GM23338 (cell line): Measurements from ENCODE around the gene RAPGEF4. TPM values are rescaled to one million over a fixed set of nuclear protein-coding genes. Genes with fewer than 3 reads are reported as not detected.

Experiments used
- ATAC-seq: fragments of 200-7000 bp; cut with Tn5 transposase; 3 replicates; pipeline ENCODE4 v1.9.1; 2020
- DNase-seq: peaks from one replicate; pipeline ENCODE4 v3.0.0-alpha.2; 2015; ENCODE audit warnings: low spot score
- H2AFZ ChIP-seq: fragments of 200-600 bp; sonication (generic); 2 replicates; pipeline ENCODE4 v1.8.0; 2016; ENCODE audit warnings: antibody characterized with exemption, mild to moderate bottlenecking, moderate library complexity
- H3F3A ChIP-seq: fragments of 200-600 bp; sonication (generic); replicated peaks from 2 replicates; pipeline ENCODE4 v1.8.0; 2017; ENCODE audit warnings: antibody characterized with exemption, mixed run types, low read depth
- H3K27ac ChIP-seq: fragments of 200-600 bp; sonication (generic); 2 replicates; pipeline ENCODE4 v1.6.1; 2016; ENCODE audit warnings: low read depth
- H3K27me3 ChIP-seq: fragments of 200-600 bp; sonication (generic); 2 replicates; pipeline ENCODE4 v1.8.0; 2016; ENCODE audit warnings: mild to moderate bottlenecking, mixed run types, moderate library complexity; ENCODE audit not compliant: insufficient read depth
- H3K36me3 ChIP-seq: fragments of 200-600 bp; sonication (generic); 2 replicates; pipeline ENCODE4 v1.8.0; 2016; ENCODE audit warnings: mild to moderate bottlenecking; ENCODE audit not compliant: insufficient read depth
- H3K4me1 ChIP-seq: fragments of 200-600 bp; sonication (generic); 2 replicates; pipeline ENCODE4 v1.8.0; 2016; ENCODE audit warnings: mild to moderate bottlenecking, moderate library complexity; ENCODE audit not compliant: insufficient read depth
- H3K4me2 ChIP-seq: fragments of 200-600 bp; sonication (generic); 2 replicates; pipeline ENCODE4 v1.7.1; 2017; ENCODE audit warnings: mixed run types
- H3K4me3 ChIP-seq: fragments of 200-600 bp; sonication (generic); 2 replicates; pipeline ENCODE4 v1.6.1; 2016; ENCODE audit warnings: mixed run types
- H3K79me2 ChIP-seq: fragments of 200-600 bp; sonication (generic); replicated peaks from 2 replicates; pipeline ENCODE4 v1.8.0; 2017; ENCODE audit warnings: mild to moderate bottlenecking; ENCODE audit not compliant: insufficient read depth
- H3K9me2 ChIP-seq: fragments of 200-600 bp; sonication (generic); 2 replicates; pipeline ENCODE4 v1.8.0; 2017; ENCODE audit not compliant: insufficient read depth
- H4K20me1 ChIP-seq: fragments of 200-600 bp; sonication (generic); replicated peaks from 2 replicates; pipeline ENCODE4 v1.8.0; 2017; ENCODE audit warnings: mild to moderate bottlenecking; ENCODE audit not compliant: insufficient read depth
- H3K27ac Mint-ChIP-seq: 2 replicates; pipeline ENCODE4 v1.8.0; 2020; ENCODE audit warnings: inconsistent platforms, mild to moderate bottlenecking, moderate library complexity, mixed read lengths
- H3K27me3 Mint-ChIP-seq: 3 replicates; pipeline ENCODE4 v1.8.0; 2022; ENCODE audit warnings: low read depth, mild to moderate bottlenecking, moderate library complexity, mixed read lengths, inconsistent platforms; ENCODE audit not compliant: insufficient read depth, poor library complexity
- H3K36me3 Mint-ChIP-seq: 3 replicates; pipeline ENCODE4 v1.8.0; 2021; ENCODE audit warnings: low read depth, mild to moderate bottlenecking, inconsistent platforms, moderate library complexity, mixed read lengths
- H3K4me1 Mint-ChIP-seq: 3 replicates; pipeline ENCODE4 v1.8.0; 2020; ENCODE audit warnings: mild to moderate bottlenecking, inconsistent platforms, mixed read lengths
- H3K4me3 Mint-ChIP-seq: 3 replicates; pipeline ENCODE4 v1.8.0; 2021; ENCODE audit warnings: moderate library complexity, mild to moderate bottlenecking, inconsistent platforms, mixed read lengths
- H3K9me3 Mint-ChIP-seq: 3 replicates; pipeline ENCODE4 v1.8.0; 2020; ENCODE audit warnings: moderate library complexity, mild to moderate bottlenecking, inconsistent platforms, mixed read lengths
- CREB1 ChIP-seq: fragments of 250-450 bp; sonication (Bioruptor Pico); IDR thresholded peaks from 2 replicates; pipeline ENCODE4 v1.5.0; 2020; ENCODE audit warnings: low read depth, mild to moderate bottlenecking, moderate library complexity
- CTCF ChIP-seq, 2 experiments: fragments of 200-600 bp in 1 of 2; sonication (generic) in 1 of 2; conservative IDR thresholded peaks; 2 replicates each; pipeline versions ENCODE4 v1.5.1 to v1.6.1; 2016 to 2017; ENCODE audit warnings: antibody characterized with exemption in 2 of 2, low read depth in 2 of 2, mild to moderate bottlenecking in 2 of 2, moderate library complexity in 1 of 2
- EZH2 ChIP-seq: fragments of 200-600 bp; sonication (generic); IDR thresholded peaks from one replicate; pipeline ENCODE4 v1.8.0; 2017; ENCODE audit warnings: antibody characterized with exemption, mild to moderate bottlenecking, low read depth; ENCODE audit not compliant: unreplicated experiment
- EZH2phosphoT487 ChIP-seq: fragments of 200-600 bp; sonication (generic); IDR thresholded peaks from one replicate; pipeline ENCODE4 v1.8.1; 2018; ENCODE audit warnings: antibody characterized with exemption; ENCODE audit not compliant: unreplicated experiment
- JUNB ChIP-seq: IDR thresholded peaks from one replicate; pipeline ENCODE4 v1.6.1; 2016; ENCODE audit warnings: antibody characterized with exemption; ENCODE audit not compliant: unreplicated experiment
- NANOG ChIP-seq: IDR thresholded peaks from 2 replicates; pipeline ENCODE4 v1.6.1; 2016; ENCODE audit warnings: antibody characterized with exemption, borderline replicate concordance
- POLR2AphosphoS5 ChIP-seq: IDR thresholded peaks from 2 replicates; pipeline ENCODE4 v1.6.1; 2016; ENCODE audit warnings: antibody characterized with exemption, low read depth
- REST ChIP-seq: IDR thresholded peaks from one replicate; pipeline ENCODE4 v1.6.1; 2018; ENCODE audit warnings: antibody characterized with exemption; ENCODE audit not compliant: unreplicated experiment
- STAT1 ChIP-seq: IDR thresholded peaks from one replicate; pipeline ENCODE4 v1.6.1; 2016; ENCODE audit warnings: antibody characterized with exemption; ENCODE audit not compliant: unreplicated experiment
- ZNF114 ChIP-seq: fragments of 250-450 bp; sonication (Bioruptor Pico); IDR thresholded peaks from 2 replicates; pipeline ENCODE4 v1.5.0; 2020; ENCODE audit warnings: mild to moderate bottlenecking, moderate library complexity
- ZNF331 ChIP-seq: fragments of 250-450 bp; sonication (Bioruptor Pico); IDR thresholded peaks from 2 replicates; pipeline ENCODE4 v1.5.0; 2020; ENCODE audit warnings: low read depth, mild to moderate bottlenecking, moderate library complexity
- polyA plus RNA-seq: library from polyadenylated mRNA; unstranded; fragments of >200 nt; fragmentation: Nextera tagmentation; extraction: Ambion mirVana; gene quantifications from 2 replicates; pipeline ENCODE4 v1.2.1, GENCODE V29; 2016
- total RNA-seq: library from RNA; depleted of rRNA; stranded (reverse); fragments of >200 nt; shearing (Covaris generic); gene quantifications from 2 replicates; pipeline ENCODE4 v1.2.3, GENCODE V29; 2014
- TF ChIP-seq, protein P1 (sequence below): IDR thresholded peaks from 2 replicates; pipeline ENCODE4 v1.6.1; 2016; ENCODE audit warnings: antibody characterized with exemption
- TF ChIP-seq, protein P2 (sequence below): fragments of 250-450 bp; sonication (Bioruptor Pico); IDR thresholded peaks from 2 replicates; pipeline ENCODE4 v1.5.0; 2020; ENCODE audit warnings: mild to moderate bottlenecking, moderate library complexity

RAPGEF4 gene
- total and polyA plus RNA-seq, 2 experiments from 2014 or later, result 1.7 to 4.7 TPM

DNA sequence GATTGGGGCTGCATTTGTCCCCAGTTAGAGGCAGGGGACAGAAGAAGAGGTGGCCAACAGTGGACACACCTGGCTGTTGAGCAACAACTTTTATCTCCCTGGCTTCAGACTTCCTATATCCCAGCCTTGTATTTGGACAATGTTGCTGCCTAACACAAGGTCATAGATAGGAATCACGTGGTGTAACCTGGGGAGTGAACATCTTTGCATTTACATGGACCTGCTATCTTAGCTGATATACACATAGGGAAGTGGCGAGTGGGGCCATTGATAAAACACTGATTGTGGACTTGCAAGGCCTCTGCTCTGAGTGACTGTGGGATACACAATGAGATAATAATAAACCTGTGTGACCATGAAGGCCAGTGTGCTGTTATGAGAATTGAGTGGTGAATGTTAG, 26.9 kb downstream of the RAPGEF4 start:
- Mint-ChIP-seq H3K27ac (no peak overlapping the region), H3K4me3 (no peak overlapping the region), H3K9me3 (peaks cover 18% of the 10 kb centered on the region), H3K4me1 (no peaks in the 10 kb centered on the region), H3K27me3 (peaks cover 1% of the 10 kb centered on the region), H3K36me3 (peaks cover 9% of the 10 kb centered on the region; the same call in 2 of the 3 replicates)
- Histone ChIP-seq H3K4me3 (no peak overlapping the region), H3K79me2 (no peaks in the 10 kb centered on the region), H3K27ac (no peak overlapping the region), H4K20me1 (no peaks in the 10 kb centered on the region), H3K4me2 (no peak overlapping the region), H3K9me2 (peaks cover 6% of the 10 kb centered on the region; the same call in 1 of the 2 replicates), H2AFZ (no peak overlapping the region), H3K4me1 (no peaks in the 10 kb centered on the region), H3F3A (no peaks in the 10 kb centered on the region), H3K27me3 (no peaks in the 10 kb centered on the region), H3K36me3 (no peaks in the 10 kb centered on the region)
- DNase-seq (no peak), ATAC-seq (no peak)
- TF ChIP-seq, protein P1, sequence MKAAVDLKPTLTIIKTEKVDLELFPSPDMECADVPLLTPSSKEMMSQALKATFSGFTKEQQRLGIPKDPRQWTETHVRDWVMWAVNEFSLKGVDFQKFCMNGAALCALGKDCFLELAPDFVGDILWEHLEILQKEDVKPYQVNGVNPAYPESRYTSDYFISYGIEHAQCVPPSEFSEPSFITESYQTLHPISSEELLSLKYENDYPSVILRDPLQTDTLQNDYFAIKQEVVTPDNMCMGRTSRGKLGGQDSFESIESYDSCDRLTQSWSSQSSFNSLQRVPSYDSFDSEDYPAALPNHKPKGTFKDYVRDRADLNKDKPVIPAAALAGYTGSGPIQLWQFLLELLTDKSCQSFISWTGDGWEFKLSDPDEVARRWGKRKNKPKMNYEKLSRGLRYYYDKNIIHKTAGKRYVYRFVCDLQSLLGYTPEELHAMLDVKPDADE, result no peak
- no peak for TF ChIP-seq EZH2
- TF ChIP-seq CTCF (conservative IDR thresholded peaks at IDR 0.05; ENCODE audit: low read depth in 2 of 2), result no peak
- no peak for TF ChIP-seq EZH2phosphoT487
- TF ChIP-seq, protein P2, sequence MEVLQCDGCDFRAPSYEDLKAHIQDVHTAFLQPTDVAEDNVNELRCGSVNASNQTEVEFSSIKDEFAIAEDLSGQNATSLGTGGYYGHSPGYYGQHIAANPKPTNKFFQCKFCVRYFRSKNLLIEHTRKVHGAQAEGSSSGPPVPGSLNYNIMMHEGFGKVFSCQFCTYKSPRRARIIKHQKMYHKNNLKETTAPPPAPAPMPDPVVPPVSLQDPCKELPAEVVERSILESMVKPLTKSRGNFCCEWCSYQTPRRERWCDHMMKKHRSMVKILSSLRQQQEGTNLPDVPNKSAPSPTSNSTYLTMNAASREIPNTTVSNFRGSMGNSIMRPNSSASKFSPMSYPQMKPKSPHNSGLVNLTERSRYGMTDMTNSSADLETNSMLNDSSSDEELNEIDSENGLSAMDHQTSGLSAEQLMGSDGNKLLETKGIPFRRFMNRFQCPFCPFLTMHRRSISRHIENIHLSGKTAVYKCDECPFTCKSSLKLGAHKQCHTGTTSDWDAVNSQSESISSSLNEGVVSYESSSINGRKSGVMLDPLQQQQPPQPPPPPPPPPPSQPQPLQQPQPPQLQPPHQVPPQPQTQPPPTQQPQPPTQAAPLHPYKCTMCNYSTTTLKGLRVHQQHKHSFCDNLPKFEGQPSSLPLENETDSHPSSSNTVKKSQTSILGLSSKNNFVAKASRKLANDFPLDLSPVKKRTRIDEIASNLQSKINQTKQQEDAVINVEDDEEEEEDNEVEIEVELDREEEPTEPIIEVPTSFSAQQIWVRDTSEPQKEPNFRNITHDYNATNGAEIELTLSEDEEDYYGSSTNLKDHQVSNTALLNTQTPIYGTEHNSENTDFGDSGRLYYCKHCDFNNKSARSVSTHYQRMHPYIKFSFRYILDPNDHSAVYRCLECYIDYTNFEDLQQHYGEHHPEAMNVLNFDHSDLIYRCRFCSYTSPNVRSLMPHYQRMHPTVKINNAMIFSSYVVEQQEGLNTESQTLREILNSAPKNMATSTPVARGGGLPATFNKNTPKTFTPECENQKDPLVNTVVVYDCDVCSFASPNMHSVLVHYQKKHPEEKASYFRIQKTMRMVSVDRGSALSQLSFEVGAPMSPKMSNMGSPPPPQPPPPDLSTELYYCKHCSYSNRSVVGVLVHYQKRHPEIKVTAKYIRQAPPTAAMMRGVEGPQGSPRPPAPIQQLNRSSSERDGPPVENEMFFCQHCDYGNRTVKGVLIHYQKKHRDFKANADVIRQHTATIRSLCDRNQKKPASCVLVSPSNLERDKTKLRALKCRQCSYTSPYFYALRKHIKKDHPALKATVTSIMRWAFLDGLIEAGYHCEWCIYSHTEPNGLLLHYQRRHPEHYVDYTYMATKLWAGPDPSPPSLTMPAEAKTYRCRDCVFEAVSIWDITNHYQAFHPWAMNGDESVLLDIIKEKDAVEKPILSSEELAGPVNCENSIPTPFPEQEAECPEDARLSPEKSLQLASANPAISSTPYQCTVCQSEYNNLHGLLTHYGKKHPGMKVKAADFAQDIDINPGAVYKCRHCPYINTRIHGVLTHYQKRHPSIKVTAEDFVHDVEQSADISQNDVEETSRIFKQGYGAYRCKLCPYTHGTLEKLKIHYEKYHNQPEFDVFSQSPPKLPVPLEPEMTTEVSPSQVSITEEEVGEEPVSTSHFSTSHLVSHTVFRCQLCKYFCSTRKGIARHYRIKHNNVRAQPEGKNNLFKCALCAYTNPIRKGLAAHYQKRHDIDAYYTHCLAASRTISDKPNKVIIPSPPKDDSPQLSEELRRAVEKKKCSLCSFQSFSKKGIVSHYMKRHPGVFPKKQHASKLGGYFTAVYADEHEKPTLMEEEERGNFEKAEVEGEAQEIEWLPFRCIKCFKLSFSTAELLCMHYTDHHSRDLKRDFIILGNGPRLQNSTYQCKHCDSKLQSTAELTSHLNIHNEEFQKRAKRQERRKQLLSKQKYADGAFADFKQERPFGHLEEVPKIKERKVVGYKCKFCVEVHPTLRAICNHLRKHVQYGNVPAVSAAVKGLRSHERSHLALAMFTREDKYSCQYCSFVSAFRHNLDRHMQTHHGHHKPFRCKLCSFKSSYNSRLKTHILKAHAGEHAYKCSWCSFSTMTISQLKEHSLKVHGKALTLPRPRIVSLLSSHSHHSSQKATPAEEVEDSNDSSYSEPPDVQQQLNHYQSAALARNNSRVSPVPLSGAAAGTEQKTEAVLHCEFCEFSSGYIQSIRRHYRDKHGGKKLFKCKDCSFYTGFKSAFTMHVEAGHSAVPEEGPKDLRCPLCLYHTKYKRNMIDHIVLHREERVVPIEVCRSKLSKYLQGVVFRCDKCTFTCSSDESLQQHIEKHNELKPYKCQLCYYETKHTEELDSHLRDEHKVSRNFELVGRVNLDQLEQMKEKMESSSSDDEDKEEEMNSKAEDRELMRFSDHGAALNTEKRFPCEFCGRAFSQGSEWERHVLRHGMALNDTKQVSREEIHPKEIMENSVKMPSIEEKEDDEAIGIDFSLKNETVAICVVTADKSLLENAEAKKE (CRISPR knock-in tag), result no peak
- TF ChIP-seq STAT1, result no peak
- TF ChIP-seq CREB1 (CRISPR knock-in tag), result no peak
- TF ChIP-seq NANOG, result no peak
- TF ChIP-seq ZNF331 (CRISPR knock-in tag), result no peak
- no peak for TF ChIP-seq REST
- TF ChIP-seq JUNB, result no peak
- no peak for TF ChIP-seq ZNF114
- no peak for TF ChIP-seq POLR2AphosphoS5
